HG03354 (cell line): Measurements from ENCODE around the gene CX3CL1.
"Not testable (repeated sequence)": the region's sequence is repeated elsewhere in the genome, so short reads cannot be mapped to it uniquely, and the experiment has no call there.

Source experiments
- ATAC-seq: cut with Tn5 transposase; IDR thresholded peaks from one replicate; pipeline ENCODE4 v1.9.1; 2021; ENCODE audit warnings: mild to moderate bottlenecking; ENCODE audit not compliant: unreplicated experiment, poor library complexity, severe bottlenecking

The CX3CL1 gene

DNA sequence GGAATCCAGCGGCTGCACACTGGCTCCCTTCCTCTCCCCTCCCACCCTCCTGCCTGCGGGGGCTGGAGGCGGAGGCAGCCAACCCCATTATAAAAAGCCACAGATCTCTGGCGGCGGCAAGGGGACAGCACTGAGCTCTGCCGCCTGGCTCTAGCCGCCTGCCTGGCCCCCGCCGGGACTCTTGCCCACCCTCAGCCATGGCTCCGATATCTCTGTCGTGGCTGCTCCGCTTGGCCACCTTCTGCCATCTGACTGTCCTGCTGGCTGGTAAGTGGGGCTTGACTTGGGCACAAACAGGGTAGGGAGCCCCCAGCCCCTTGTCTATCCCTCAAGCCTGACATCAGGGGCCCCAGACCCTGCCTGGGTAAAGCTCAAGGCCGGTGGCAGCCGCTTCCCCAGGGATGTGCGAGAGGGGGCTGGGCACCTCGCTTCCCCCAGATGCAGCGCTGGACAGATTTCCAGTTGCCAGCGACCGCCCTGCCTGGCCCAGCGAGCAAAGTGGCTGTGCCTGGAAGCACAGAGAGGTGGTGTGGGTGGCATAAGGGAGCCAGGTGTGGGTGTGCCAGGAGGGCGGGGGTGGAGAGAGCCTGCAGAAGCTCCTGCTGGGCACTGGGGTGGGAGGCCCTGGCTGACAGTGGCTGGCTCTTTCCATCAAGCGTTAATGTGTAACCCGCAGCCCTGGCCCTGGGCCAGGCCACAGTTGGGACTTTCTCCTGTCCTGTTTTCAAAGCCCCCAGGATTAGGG, at the start of gene CX3CL1:
CX3CL1 (plus strand) TSS at position 119 of the 745 bp plus-strand sequence; CDS start at position 198, 79 bp downstream.
- no peak for ATAC-seq

DNA sequence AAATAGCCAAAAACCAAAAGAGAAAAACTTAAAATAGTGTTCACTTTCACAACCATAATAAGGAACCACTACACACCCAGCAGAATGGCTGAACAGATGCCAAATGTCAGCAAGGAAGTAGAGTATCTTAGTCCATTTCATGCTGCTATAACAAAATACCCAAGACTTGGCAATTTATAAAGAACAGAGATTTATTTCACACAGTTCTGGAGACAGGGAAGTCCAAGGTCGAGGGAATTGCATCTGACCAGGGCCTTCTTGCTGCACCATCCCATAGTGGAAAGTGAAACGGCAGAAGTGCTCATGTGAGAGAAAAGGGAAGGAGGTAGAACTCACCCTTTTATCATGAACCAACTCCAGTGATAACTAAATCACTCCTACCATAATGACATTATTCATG, 47.5 kb upstream of the CX3CL1 start:
- no peak for ATAC-seq

DNA sequence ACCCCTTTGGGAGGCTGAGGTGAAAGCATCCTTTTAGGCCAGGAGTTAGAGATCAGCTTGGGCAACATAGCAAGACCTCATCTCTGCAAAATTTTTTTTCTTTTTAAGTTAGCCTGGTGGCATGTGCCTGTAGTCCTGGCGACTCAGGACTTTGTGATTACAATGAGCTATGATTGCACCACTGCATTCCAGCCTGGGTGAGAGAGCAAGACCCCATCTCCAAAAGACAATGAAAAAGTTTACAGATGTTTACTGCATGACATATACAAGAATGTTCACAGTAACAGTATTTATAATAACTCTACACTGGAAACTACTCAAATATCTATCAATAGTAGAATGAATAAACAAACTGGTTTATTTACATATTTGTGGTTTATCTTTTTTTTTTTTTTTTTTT, 46.8 kb upstream of the CX3CL1 start:
- no peak for ATAC-seq

DNA sequence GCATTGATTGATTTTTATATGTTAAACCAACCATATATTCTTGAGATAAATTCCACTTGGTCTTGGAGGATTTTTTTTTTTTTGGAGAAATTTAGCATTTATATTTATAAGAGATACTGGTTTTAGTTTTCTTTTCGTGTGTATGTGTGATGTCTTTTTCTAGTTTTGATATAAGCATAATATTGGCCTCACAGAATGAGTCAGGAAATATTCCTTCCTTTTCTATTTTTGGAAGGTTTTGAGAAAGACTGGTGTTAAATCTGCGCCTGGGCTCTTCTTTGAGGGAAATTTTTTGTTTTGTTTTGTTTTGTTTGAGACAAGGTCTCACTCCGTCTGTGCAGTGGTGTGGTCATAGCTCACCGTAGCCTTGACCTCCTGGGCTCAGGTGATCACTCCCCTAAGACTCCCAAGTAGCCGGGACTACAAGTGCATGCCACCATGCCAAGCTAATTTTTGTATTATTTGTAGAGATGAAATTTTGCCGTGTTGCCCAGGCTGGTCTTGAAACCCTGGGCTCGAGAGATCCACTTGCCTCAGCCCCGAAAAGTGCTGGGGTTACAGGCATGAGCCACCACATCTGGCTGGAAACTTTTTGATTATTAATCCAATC, 42.5 kb upstream of the CX3CL1 start:
- no peak for ATAC-seq

DNA sequence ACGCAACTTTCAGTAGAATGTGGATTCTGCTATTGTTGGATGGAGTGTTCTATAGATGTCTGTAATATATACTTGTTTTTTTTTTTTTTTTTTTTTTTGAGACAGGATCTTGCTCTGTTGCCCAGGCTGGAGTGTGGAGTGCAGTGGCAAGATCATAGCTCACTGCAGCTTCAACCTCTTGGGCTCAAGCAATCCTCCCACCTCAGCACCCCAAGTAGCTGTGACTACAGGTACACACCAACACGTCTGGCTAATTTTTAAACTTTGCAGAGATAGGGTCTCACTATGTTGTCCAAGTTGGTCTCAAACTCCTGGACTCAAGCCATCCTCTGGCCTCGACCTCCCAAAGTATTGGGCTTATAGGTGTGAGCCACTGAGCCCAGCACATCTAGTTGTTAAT, 40.9 kb upstream of the CX3CL1 start:
- ATAC-seq = no peak

DNA sequence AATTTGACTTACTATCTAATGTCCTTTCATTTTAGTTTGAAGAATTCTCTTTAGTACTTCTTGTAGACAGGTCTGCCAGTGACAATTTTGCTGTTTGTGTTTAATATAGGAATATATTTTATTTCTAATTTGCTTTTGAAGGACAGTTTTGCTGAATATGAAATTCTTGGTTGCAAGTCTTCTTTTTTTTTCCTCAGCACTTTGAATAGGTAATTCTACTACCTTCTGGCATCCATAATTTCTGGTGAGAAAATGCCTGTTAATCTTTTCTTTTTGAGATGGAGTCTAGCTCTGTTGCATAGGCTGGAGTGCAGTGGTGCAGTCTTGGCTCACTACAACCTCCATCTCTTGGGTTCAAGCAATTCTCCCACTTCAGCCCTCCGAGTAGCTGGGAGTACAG, 38.9 kb upstream of the CX3CL1 start:
- no peak for ATAC-seq

DNA sequence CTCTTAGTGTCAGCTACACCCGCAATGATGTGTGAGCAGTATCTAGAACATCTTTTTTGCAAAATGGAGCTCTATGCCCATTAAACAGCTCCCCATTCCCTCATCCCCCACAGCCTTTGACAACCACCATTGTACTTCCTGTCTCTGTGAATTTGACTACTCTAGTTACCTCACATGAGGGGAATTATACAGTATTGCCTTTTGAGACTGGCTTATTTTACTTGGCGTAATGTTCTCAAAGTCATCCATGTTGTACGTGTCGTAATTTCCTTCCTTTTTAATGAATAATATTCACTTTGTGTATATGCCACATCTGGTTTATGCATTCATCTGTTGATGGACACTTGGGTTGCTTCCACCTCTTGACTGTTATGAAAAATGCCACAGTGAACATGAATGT, 36.9 kb upstream of the CX3CL1 start:
- ATAC-seq = no peak

DNA sequence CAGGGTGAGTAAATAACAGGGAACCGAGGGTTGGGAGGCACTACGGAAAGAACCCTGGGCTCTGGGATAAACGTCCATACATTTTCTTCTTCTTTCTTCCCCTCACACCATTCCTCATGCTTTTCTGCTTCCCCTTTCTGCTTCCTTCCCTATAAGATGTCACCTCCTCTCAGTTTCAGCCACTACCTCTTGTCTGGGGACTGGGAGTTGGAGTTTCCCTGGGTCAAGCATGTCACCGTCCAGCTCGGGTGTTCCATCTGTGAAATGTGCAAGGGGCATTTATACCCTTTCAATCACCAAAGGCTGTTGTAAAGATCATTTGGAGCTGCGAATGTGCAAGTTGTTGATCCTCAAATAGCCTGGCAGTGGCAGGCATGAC, 31.2 kb upstream of the CX3CL1 start:
- no peak for ATAC-seq

DNA sequence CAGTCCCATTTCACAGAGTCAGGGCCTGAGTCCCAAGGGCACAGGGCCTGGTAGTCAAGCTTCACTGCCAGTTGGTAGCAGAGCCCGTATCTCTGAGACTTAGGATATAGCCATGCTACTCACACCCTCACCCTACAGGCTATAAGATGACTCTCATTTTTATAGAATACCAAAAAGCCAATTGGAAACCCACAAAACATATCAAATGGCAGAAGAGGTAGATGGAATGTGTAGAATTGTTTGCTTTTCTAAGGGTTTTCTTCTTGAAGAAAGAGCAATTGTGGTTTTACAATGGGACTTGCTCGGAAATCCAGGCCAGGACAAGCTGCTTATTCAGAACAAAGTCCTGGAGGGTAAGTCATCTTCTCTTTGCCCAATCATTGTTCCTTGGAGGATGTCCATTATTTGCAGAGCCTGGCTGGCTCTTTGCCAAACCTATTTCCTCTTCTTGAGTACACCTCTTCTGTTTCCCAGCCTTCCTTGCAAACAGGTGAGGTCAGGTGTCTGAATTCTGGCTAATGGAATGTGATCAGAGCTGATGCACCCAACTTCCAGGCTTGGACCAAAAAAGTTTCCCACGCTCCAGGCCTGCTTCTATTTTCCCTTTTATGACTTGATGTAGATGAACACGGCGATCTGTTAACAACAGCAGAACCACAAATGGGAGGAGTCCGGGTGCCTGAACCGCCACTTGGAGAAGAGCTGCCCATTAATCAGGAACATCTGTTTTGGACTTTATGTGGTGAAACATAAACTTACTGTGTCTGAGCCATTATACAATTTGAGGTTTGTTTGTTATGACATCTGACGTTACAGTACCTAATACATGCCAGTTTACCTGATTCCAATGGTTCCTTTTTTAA, 30.6 kb upstream of the CX3CL1 start:
- no peak for ATAC-seq

DNA sequence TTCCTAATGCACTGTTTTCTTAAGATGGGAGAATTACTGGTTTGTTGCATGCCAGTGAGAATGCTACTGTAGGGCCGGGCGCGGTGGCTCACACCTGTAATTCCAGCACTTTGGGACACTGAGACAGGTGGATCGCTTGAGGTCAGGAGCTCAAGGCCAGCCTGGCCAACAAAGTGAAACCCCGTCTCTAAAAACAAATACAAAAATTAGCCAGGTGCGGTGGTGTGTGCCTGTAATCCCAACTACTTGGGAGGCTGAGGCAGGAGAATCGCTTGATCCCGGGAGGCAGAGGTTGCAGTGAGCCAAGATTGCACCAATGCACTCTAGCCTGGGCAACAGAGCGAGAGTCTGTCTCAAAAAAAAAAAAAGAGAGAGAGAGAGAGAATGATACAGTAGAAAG, 29.7 kb upstream of the CX3CL1 start:
- not testable (repeated sequence) for ATAC-seq

DNA sequence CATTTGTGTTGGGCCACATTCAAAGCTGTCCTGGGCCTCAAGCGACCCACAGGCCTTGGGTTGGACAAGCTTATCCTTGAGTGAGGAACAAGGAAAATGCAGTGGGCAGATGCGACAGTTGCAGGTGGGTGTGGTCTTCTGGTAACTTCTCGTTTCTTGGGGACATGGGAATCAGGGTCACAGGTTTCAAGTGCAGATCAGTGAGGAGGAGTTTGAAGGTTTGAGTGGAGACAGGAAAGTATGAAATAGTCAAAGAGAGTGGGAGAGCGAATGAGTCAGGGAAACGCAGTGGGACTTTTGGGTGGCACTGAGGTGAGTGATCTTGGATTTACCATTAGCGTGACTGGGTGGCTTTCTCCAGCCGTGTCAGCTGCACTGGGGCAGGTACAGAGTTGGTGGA, 29.1 kb upstream of the CX3CL1 start:
- no peak for ATAC-seq

DNA sequence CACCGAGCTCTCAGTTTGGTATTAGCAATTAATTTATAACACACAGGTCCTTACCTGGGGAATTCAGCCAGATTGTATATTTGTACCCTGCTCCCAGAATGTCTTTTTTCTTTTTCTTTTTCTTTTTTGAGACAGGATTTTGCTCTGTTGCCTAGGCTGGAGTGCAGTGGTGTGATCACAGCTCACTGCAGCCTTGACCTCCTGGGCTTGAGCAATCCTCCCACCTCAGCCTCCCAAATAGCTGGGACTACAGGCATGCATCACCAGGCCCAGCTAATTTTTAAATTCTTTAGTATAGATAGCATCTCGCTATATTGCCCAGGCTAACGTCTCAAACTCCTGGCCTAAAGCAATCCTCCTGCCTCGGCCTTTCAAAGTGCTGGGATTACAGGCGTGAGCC, 28.2 kb upstream of the CX3CL1 start:
- not testable (repeated sequence) for ATAC-seq

DNA sequence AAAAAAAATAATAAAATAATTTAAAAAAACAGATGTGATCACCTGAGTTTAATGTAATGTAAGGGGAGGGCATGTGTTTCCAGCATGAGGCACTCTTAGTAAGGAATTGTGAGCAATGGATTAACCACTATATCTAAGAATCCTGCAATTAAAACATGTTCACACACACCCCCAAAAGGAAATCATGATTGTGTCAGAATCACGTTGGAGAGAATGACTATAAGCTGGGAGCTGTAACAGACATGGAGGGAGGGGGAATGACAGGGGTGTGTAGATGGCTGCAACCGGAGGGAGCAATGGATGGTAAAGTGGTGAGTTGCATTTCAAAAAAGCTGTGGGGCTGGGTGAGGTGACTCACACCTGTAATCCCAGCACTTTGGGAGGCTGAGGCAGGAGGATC, 27.3 kb upstream of the CX3CL1 start:
- no peak for ATAC-seq

DNA sequence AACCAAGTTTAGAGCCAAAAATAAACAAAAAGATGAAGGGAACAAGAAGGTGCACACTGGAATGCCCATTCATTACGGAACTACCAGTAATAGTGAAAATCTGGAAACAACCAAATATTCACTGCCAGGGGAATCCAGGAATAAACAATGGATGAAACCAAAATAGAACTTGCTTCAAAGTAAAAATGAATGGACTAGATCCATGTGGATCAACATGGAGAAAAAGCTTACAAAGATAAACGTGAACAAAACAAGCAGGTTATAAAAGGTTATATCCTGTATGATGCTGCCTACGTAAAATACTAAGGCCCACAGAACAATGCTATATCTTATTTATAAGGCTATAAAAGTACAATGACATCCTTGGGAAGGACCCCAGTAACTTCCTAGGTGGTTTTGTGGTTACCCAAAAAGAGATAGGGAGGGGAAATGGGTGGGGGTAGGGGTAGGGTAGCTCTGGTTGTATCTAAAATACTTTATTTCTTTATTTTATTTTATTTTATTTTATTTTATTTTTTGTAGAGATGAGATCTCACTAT, 26.6 kb upstream of the CX3CL1 start:
- no peak for ATAC-seq

DNA sequence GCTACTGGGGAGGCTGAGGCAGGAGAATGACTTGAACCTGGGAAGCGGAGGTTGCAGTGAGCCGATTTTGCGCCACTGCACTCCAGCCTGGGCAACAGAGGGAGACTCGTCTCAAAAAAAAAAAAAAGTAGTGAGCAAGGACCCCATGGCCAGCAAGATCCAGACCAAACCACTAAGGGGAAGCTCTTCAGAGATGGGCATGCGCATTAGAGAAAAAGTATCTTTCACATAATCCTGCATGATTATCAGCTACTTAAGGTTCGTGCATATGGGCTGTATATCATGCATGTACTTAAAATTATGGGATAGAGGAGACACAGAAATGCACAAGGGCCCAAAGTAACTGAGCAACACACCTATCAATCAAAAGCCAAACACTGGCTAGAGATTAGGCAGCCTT, 24.4 kb upstream of the CX3CL1 start:
- no peak for ATAC-seq

DNA sequence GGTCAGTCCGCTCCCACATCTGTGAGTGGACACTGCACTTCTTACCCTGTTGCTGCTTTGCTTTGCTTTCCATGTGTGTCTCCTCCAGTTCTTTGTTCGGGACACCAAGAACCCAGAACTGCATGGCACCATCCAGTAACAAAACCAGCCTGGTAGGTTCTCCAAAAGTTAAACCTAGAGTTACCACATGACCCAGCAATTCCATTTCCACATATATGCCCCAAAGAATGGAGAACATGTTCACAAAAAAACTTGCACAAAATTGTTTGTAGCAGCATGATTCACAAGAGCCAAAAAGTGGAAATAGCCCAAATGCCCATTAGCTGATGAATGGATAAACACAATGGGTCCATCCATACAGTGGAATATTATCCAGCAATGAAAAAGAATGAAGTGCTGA, 24.0 kb upstream of the CX3CL1 start:
- ATAC-seq = no peak

DNA sequence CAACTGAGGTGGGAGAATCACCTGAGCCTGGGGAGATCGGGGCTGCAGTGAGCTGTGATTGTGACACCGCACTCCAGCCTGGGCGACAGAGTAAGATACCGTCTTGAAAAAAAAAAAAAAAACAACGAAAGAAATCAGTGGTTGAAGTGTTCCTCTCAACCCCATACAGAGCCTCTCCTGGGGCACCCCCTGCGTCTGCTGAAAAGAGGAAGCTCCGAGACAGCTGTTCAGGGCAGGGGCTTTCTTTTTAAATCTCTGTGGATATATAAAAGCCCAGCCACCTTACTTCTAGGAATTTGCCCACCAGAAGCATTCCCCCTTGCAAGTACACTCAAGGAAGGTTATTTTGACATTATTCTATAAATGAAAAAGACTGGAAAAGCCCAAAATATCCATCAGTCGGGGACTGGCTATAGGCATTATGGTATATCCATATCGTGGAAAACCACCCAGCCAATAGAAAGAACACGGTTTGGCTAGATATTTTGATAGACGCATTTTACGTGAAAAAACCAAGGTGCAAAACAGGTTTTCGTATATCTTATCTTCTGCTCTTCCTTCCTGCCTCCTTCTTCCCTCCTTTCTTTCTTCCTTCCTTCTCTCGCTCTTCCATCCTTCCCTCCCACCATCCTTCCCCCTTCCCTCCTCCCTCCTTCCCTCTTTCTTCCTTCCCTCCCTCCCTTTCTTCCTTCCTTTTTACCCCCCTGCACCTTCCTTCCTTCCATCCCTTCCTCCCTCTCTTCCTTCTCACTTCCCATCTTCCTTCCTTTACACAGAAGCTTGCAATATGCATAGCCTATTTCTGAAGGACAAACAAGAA, 22.9 kb upstream of the CX3CL1 start:
- peak; percentile 93 for ATAC-seq

DNA sequence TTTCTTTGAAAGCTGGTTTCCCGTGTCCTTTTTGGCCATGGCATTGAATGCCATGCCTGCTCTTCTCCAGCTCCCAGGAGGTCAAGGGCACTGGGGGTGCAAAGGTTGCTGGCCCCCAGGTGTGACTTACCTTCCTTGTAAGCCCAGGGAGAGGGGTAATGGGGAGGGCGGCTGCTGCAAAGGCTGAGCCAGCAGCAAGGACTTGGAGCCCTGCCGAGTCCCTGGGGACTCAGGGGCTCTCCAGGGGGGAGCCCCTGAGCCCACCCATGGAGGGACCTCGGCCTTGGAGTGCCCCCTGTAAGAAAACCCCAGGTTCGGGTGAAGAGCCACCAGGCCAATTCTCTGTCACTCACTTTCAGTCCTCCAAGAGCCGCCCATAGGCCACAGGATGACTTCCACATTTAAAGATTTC, 19.6 kb upstream of the CX3CL1 start:
- ATAC-seq = no peak

DNA sequence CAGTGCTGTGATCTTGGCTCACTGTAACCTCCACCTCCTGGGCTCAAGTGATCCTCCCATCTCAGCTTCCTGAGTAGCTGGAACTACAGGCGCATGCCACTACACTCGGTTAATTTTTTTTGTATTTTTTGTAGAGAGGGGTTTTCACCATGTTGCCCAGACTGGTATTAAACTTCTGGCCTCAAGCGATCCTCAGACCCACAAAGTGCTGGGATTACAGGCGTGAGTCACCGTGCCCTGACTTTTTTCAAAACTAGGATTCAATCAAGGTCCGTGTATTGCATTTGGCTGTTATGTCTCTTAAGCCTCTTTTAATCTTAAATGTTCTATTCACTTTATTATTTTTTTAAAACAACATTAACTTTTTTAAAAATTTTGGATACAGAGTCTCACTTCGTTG, 18.0 kb upstream of the CX3CL1 start:
- ATAC-seq = no peak
